Heart left ventricle (tissue), 16 donors: ENCODE measurements around the gene FARP1. TPM values are rescaled to one million over a fixed set of nuclear protein-coding genes. Genes with fewer than 3 reads are reported as not detected.

Experiments used
- ATAC-seq, 4 donors: fragments of 200-7000 bp; cut with Tn5 transposase; one replicate each; pipeline ENCODE4 v1.9.1; 2020 to 2022; ENCODE audit warnings: moderate library complexity in 4 of 4, mild to moderate bottlenecking in 3 of 4, moderate number of reproducible peaks in 1 of 4
- DNase-seq, 5 donors: peaks; one replicate each; pipeline ENCODE4 v3.0.0-alpha.2; 2020
- H3K27ac ChIP-seq, 12 donors: fragments of 200-600 bp; sonication (generic) in 4 of 12; one replicate each; pipeline versions ENCODE4 v1.5.0 to v1.8.0; 2016 to 2022; ENCODE audit warnings: mild to moderate bottlenecking in 2 of 12
- H3K27me3 ChIP-seq, 9 donors: fragments of 200-600 bp; sonication (generic) in 2 of 9; one replicate each; pipeline versions ENCODE4 v1.5.1 to v1.8.0; 2016 to 2022; ENCODE audit warnings: mild to moderate bottlenecking in 3 of 9
- H3K36me3 ChIP-seq, 9 donors: fragments of 200-600 bp; sonication (generic) in 2 of 9; one replicate each; pipeline versions ENCODE4 v1.5.0 to v1.8.0; 2018 to 2022; ENCODE audit warnings: mild to moderate bottlenecking in 2 of 9
- H3K4me1 ChIP-seq, 12 donors: fragments of 200-600 bp; sonication (generic) in 4 of 12; one replicate each; pipeline versions ENCODE4 v1.5.0 to v1.8.0; 2016 to 2022; ENCODE audit warnings: mild to moderate bottlenecking in 3 of 12
- H3K4me3 ChIP-seq, 12 donors: fragments of 200-600 bp; sonication (generic) in 4 of 12; one replicate each; pipeline versions ENCODE4 v1.5.0 to v1.8.0; 2017 to 2022; ENCODE audit warnings: mild to moderate bottlenecking in 9 of 12, moderate library complexity in 4 of 12
- H3K9me3 ChIP-seq, 12 donors: fragments of 200-600 bp; sonication (generic) in 4 of 12; one replicate each; pipeline versions ENCODE4 v1.5.0 to v1.8.0; 2016 to 2022; ENCODE audit warnings: mild to moderate bottlenecking in 1 of 12
- CTCF ChIP-seq, 12 donors: fragments of 200-600 bp; sonication (generic) in 4 of 12; IDR thresholded peaks; one replicate each; pipeline versions ENCODE4 v1.5.0 to v1.8.0; 2018 to 2022; ENCODE audit warnings: antibody characterized with exemption in 12 of 12, mild to moderate bottlenecking in 5 of 12
- POLR2A ChIP-seq, 2 donors: fragments of 450-650 bp; IDR thresholded peaks; one replicate each; pipeline ENCODE4 v1.6.1; 2017; ENCODE audit warnings: antibody characterized with exemption in 2 of 2, mild to moderate bottlenecking in 2 of 2, moderate library complexity in 2 of 2
- WGBS, 4 donors: extraction: QIAGEN DNeasy Blood & Tissue Kit in 2 of 4; methylation state at CpG; one replicate each; pipeline versions ENCODE4 v1.1.5 to v1.1.7; 2013 to 2018; 5-methylcytosine and 5-hydroxymethylcytosine counted together
- intact Hi-C, 10 donors: fragments of 100-400 bp; cut with DNase I; formaldehyde crosslinking; loops; one replicate each; pipeline versions ENCODE4 v1.11.1 to v1.14.2; 2022
- polyA plus RNA-seq, 2 donors: library from polyadenylated mRNA; stranded (reverse); fragments of 200-250 nt; gene quantifications; one replicate each; pipeline ENCODE4 v1.2.3, GENCODE V29; 2013
- total RNA-seq, 9 donors: library from RNA; depleted of rRNA in 2 of 9; stranded (reverse); fragments of >200 nt in 2 of 9; fragmentation: NEBNext Ultra II Directional in 3 of 9; extraction: Animal tissue kit (Norgen Biotek cat#: 25700) in 3 of 9; gene quantifications; one replicate each; pipeline versions ENCODE4 v1.1.0 to v1.2.4, GENCODE V29; 2016 to 2023
- donor health status: ischemic (EF 13 %, LVEDD 7.1; RV severe dilation, severe dysfunction).
- donor health status: healthy with polysubstance abuse.
- donor health status: DM: no; HTN: yes; CAD: no.
- donor health status: DM: no; HTN: no; CAD: no.
- donor health status: ischemic (EF 25% LVEDD 6.9; RV normal size, moderate dysfunction).
- donor health status: ischemic (EF 25% LVEDD 5.7; RV mildly dilated, moderate dysfunction).
- donor health status: healthy.
- donor health status: DM: yes; HTN: yes; CAD: no.
- donor health status: ischemic (EF 35%, LVEDD 5.7; RV mildly dilated, moderate dysfunction).
- donor health status: nonischemic (EF 11% LVEDD 7.7; RV severe dilation, severe dysfunction).
- donor health status: DM: yes; HTN: yes; CAD: no.
- donor health status: PGD.
- donor health status: ischemic (EF 29% LVEDD 5.4; RV normal size, mild dysfunction).
- donor health status: nonischemic (EF 23%, LVEDD 6.1; RV moderate dilation, normal function).

Gene FARP1
- total and polyA plus RNA-seq, 11 donors = 7.7 to 51.8 (median 22.3) TPM

- no peak for TF ChIP-seq POLR2A (IDR thresholded peaks at IDR 0.05)
- TF ChIP-seq CTCF (IDR thresholded peaks at IDR 0.05) = no peak
- DNase-seq (no peak), ATAC-seq (no peak)
- no peak overlapping the region for H3K4me3 ChIP-seq
- peaks cover 0 to 24% (median 14%) of the 10 kb centered on the region in 9 donors for H3K36me3 ChIP-seq
- 65 to 71% (median 68%) methylated on average over 16 of the region's 16 CpGs for WGBS, 4 donors
- intact Hi-C loops = loop anchor here in 2 of 10 donors (5.0 to 10.0 kb wide), 2 partner anchors 99 to 176 kb away; partner anchors contain the start of gene STK24 (in 1 of the 2)
- peaks cover 0 to 87% (median 68%) of the 10 kb centered on the region in 12 donors for H3K4me1 ChIP-seq
- no peaks in the 10 kb centered on the region for H3K9me3 ChIP-seq
- H3K27me3 ChIP-seq = no peaks in the 10 kb centered on the region
- H3K27ac ChIP-seq = peak overlapping the region in 1 of 12 donors; percentile 53
Measured at GRCh38 chr13:98478189-98479129, 335.6 kb downstream of the FARP1 start.

GRCh38 chr13:98479496-98480003, 336.7 kb downstream of the FARP1 start:
- no peak for DNase-seq
- Histone ChIP-seq H3K4me3 (no peak overlapping the region), H3K36me3 (peaks cover 0 to 13% (median 5%) of the 10 kb centered on the region in 9 donors), H3K4me1 (peaks cover 0 to 90% (median 75%) of the 10 kb centered on the region in 12 donors), H3K27me3 (no peaks in the 10 kb centered on the region), H3K9me3 (no peaks in the 10 kb centered on the region), H3K27ac (peak overlapping the region in 2 of 12 donors; percentile 5 to 53)
- no peak for TF ChIP-seq POLR2A (IDR thresholded peaks at IDR 0.05)
- TF ChIP-seq CTCF (IDR thresholded peaks at IDR 0.05) = no peak
- no peak for ATAC-seq
- 87 to 96% (median 94%) methylated on average over 8 of the region's 8 CpGs for WGBS, 4 donors
- intact Hi-C loops = loop anchor here in 9 of 10 donors (5.0 to 10.0 kb wide), 4 partner anchors 32 to 175 kb away; partner anchors contain the start of gene STK24 (in 8 of the 9)

- no peak for TF ChIP-seq CTCF (IDR thresholded peaks at IDR 0.05)
- TF ChIP-seq POLR2A (IDR thresholded peaks at IDR 0.05) = no peak
- H3K27ac ChIP-seq = peak overlapping the region in 10 of 12 donors; percentile 6 to 83 (median 52)
- ATAC-seq = peak; percentile 17 to 43 (median 28)
- peaks cover 0 to 95% (median 79%) of the 10 kb centered on the region in 12 donors for H3K4me1 ChIP-seq
- peak in 4 of 5 donors; percentile 51 to 70 (median 56) for DNase-seq
- H3K9me3 ChIP-seq = no peaks in the 10 kb centered on the region
- peaks cover 0 to 7% (median 0%) of the 10 kb centered on the region in 9 donors for H3K36me3 ChIP-seq
- H3K27me3 ChIP-seq = no peaks in the 10 kb centered on the region
- intact Hi-C loops = loop anchor here in 8 of 10 donors (5.0 to 10.0 kb wide), 4 partner anchors 34 to 174 kb away; partner anchors contain the start of gene STK24 (in 7 of the 8)
- WGBS, 4 donors = 51 to 68% (median 58%) methylated on average over 13 to 15 of the region's 15 CpGs
- no peak overlapping the region for H3K4me3 ChIP-seq
Measured at GRCh38 chr13:98480915-98481877, 338.3 kb downstream of the FARP1 start.
